ENCODE results near the gene AUTS2.

The AUTS2 gene

GRCh38 chr7:70619130-70619529 is 1020.9 kb downstream of the AUTS2 start:
- DNase-seq (ENCODE audit: low read depth in 2 of 2), result no peak
- TF ChIP-seq CTCF (IDR thresholded peaks at IDR 0.05; ENCODE audit: low read depth, low read length), result no peak
- no peak overlapping the region for H3K4me3 ChIP-seq (replicated peaks in 1 of 2; ENCODE audit: low read depth in 2 of 2, low read length in 2 of 2)

- no peak for DNase-seq (ENCODE audit: low read depth in 2 of 2)
- no peak for TF ChIP-seq CTCF (IDR thresholded peaks at IDR 0.05; ENCODE audit: low read depth, low read length)
- no peak overlapping the region for H3K4me3 ChIP-seq (replicated peaks in 1 of 2; ENCODE audit: low read depth in 2 of 2, low read length in 2 of 2)
Measured at GRCh38 chr7:70619659-70620058, 1021.4 kb downstream of the AUTS2 start.

- no peak for TF ChIP-seq CTCF (IDR thresholded peaks at IDR 0.05; ENCODE audit: low read depth, low read length)
- no peak for DNase-seq (ENCODE audit: low read depth in 2 of 2)
- no peak overlapping the region for H3K4me3 ChIP-seq (replicated peaks in 1 of 2; ENCODE audit: low read depth in 2 of 2, low read length in 2 of 2)
Measured at GRCh38 chr7:70620333-70621055, 1022.2 kb downstream of the AUTS2 start.

- DNase-seq (ENCODE audit: low read depth in 2 of 2), result no peak
- TF ChIP-seq CTCF (IDR thresholded peaks at IDR 0.05; ENCODE audit: low read depth, low read length), result no peak
- H3K4me3 ChIP-seq (replicated peaks in 1 of 2; ENCODE audit: low read depth in 2 of 2, low read length in 2 of 2), result no peak overlapping the region
Measured at GRCh38 chr7:70621954-70622600, 1023.8 kb downstream of the AUTS2 start.

- DNase-seq (ENCODE audit: low read depth in 2 of 2), result no peak
- no peak overlapping the region for H3K4me3 ChIP-seq (replicated peaks in 1 of 2; ENCODE audit: low read depth in 2 of 2, low read length in 2 of 2)
- no peak for TF ChIP-seq CTCF (IDR thresholded peaks at IDR 0.05; ENCODE audit: low read depth, low read length)
Measured at GRCh38 chr7:70622936-70623335, 1024.7 kb downstream of the AUTS2 start.

- no peak for DNase-seq (ENCODE audit: low read depth in 2 of 2)
- no peak for TF ChIP-seq CTCF (IDR thresholded peaks at IDR 0.05; ENCODE audit: low read depth, low read length)
- H3K4me3 ChIP-seq (replicated peaks in 1 of 2; ENCODE audit: low read depth in 2 of 2, low read length in 2 of 2), result no peak overlapping the region
Measured at GRCh38 chr7:70624500-70625103, 1026.3 kb downstream of the AUTS2 start.
